Activated CD8-positive, alpha-beta memory T cell treated with anti-CD3 and anti-CD28 coated beads, Interleukin-2, amount 10 ng/mL, durations not matched to agents 7 days and 5 days (primary cell): Measurements from ENCODE around the gene H1-8. TPM values are rescaled to one million over a fixed set of nuclear protein-coding genes. Genes with fewer than 3 reads are reported as not detected.

Experiments
- total RNA-seq, 2 experiments: library from RNA; stranded (reverse); gene quantifications; one replicate each; pipeline ENCODE4 v1.2.3, GENCODE V29; 2021

H1-8 gene
- total RNA-seq, 2 experiments from 2014 or later, result not detected

Other genes with a start within 250 kb of the H1-8 start
- gene EFCAB12, start 114.5 kb upstream of the H1-8 start, total RNA-seq, result 1 to 10 TPM in 1 of 2 experiments, under 1 TPM in 1; 0.56 to 1.4 TPM
- gene MBD4, start 103.2 kb upstream of the H1-8 start, total RNA-seq, result 10 to 100 TPM; 51.9 to 52.0 TPM
- gene IFT122, start 103.0 kb upstream of the H1-8 start, total RNA-seq, result 10 to 100 TPM; 15.6 to 34.0 TPM
- not detected for gene RHO, start 14.5 kb upstream of the H1-8 start, total RNA-seq
- gene PLXND1, start 63.5 kb downstream of the H1-8 start, total RNA-seq, result 1 to 10 TPM; 1.1 to 3.0 TPM